Measurements from ENCODE around the gene SELENOO. TPM values are rescaled to one million over a fixed set of nuclear protein-coding genes. Genes with fewer than 3 reads are reported as not detected.
A peak's percentile ranks its signal among the peaks of the same experiment; 100 is the strongest.

The SELENOO gene, protein sequence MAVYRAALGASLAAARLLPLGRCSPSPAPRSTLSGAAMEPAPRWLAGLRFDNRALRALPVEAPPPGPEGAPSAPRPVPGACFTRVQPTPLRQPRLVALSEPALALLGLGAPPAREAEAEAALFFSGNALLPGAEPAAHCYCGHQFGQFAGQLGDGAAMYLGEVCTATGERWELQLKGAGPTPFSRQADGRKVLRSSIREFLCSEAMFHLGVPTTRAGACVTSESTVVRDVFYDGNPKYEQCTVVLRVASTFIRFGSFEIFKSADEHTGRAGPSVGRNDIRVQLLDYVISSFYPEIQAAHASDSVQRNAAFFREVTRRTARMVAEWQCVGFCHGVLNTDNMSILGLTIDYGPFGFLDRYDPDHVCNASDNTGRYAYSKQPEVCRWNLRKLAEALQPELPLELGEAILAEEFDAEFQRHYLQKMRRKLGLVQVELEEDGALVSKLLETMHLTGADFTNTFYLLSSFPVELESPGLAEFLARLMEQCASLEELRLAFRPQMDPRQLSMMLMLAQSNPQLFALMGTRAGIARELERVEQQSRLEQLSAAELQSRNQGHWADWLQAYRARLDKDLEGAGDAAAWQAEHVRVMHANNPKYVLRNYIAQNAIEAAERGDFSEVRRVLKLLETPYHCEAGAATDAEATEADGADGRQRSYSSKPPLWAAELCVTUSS
- total RNA-seq (2021): 27.0 to 29.8 TPM (median 28.8 TPM) in 3 replicates
- percentile 76 among the genes with signal in this experiment for Bru-seq, nascent RNA
- long read RNA-seq, experiment 1, transcript SELENOO-201 (9 exons, 2,315 nt): major isoform, 120 of 184 reads
- long read RNA-seq, experiment 1, partial matches to known transcripts: 14 of 184 reads
- long read RNA-seq, experiment 1, other reads (novel, unspliced or antisense): 50 of 184 reads
- long read RNA-seq, experiment 2, transcript SELENOO-201 (9 exons, 2,315 nt): major isoform, 12 of 38 reads
- long read RNA-seq, experiment 2, partial matches to known transcripts: 17 of 38 reads
- long read RNA-seq, experiment 2, other reads (novel, unspliced or antisense): 9 of 38 reads
- long read RNA-seq, experiment 3: 0 reads

- H3K4me3 Mint-ChIP-seq: peak within 1 kb of the TSS; percentile 71
- peak; percentile 89 for DNase-seq (ENCODE audit: low spot score)
- peak; percentile 76 for ATAC-seq
- ChIA-PET CTCF (interaction anchor here (1.0 kb wide), 2 partner anchors 8 to 37 kb away, joined by 3 to 4 read pairs; no protein-coding TSS in a partner anchor), POLR2A (no interaction called here)
- peaks cover 12% of the 10 kb centered on the region for H3K4me1 Mint-ChIP-seq
- H3K36me3 Mint-ChIP-seq: peaks cover 14% of the 10 kb centered on the region
- 0 out of 2 replicates have a peak, but pooled peaks have one; percentile 4 for TF ChIP-seq E2F1 (CRISPR knock-in tag; IDR thresholded peaks at IDR 0.05)
- 0 out of 2 replicates have a peak, but pooled peaks have one; percentile 37 for TF ChIP-seq JUN (CRISPR knock-in tag; IDR thresholded peaks at IDR 0.05)
- TF ChIP-seq ZNF281 (CRISPR knock-in tag; IDR thresholded peaks at IDR 0.05): peak; percentile 48; the same call in 1 of the 2 replicates
- TF ChIP-seq NFE2L1 (CRISPR knock-in tag; IDR thresholded peaks at IDR 0.05): no peak
- TF ChIP-seq TEAD4 (CRISPR knock-in tag; IDR thresholded peaks at IDR 0.05): no peak
- TF ChIP-seq SP1 (CRISPR knock-in tag; conservative IDR thresholded peaks at IDR 0.05): peak; percentile 58
- TF ChIP-seq ZNF396 (CRISPR knock-in tag; IDR thresholded peaks at IDR 0.05; ENCODE audit: borderline replicate concordance): no peak
- TF ChIP-seq, protein P1, sequence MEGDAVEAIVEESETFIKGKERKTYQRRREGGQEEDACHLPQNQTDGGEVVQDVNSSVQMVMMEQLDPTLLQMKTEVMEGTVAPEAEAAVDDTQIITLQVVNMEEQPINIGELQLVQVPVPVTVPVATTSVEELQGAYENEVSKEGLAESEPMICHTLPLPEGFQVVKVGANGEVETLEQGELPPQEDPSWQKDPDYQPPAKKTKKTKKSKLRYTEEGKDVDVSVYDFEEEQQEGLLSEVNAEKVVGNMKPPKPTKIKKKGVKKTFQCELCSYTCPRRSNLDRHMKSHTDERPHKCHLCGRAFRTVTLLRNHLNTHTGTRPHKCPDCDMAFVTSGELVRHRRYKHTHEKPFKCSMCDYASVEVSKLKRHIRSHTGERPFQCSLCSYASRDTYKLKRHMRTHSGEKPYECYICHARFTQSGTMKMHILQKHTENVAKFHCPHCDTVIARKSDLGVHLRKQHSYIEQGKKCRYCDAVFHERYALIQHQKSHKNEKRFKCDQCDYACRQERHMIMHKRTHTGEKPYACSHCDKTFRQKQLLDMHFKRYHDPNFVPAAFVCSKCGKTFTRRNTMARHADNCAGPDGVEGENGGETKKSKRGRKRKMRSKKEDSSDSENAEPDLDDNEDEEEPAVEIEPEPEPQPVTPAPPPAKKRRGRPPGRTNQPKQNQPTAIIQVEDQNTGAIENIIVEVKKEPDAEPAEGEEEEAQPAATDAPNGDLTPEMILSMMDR (IDR thresholded peaks at IDR 0.05): no peak
- no peak for TF ChIP-seq ESRRA (CRISPR knock-in tag; IDR thresholded peaks at IDR 0.05; ENCODE audit: borderline replicate concordance)
- no peak for TF ChIP-seq ZNF416 (CRISPR knock-in tag; IDR thresholded peaks at IDR 0.05)
- no peak; the same call in 1 of the 2 replicates for TF ChIP-seq MAX (CRISPR knock-in tag; IDR thresholded peaks at IDR 0.05)
- no peak for TF ChIP-seq ZNF425 (CRISPR knock-in tag; conservative IDR thresholded peaks at IDR 0.05)
- peak; percentile 87 for TF ChIP-seq NFYB (CRISPR knock-in tag; conservative IDR thresholded peaks at IDR 0.05; ENCODE audit: low read depth)
- 0 out of 2 replicates have a peak, but pooled peaks have one; percentile 60 for TF ChIP-seq ZNF232 (CRISPR knock-in tag; IDR thresholded peaks at IDR 0.05)
- peak; percentile 40; the same call in 1 of the 2 replicates for TF ChIP-seq ZNF423 (CRISPR knock-in tag; IDR thresholded peaks at IDR 0.05)
- TF ChIP-seq TEAD1 (CRISPR knock-in tag; IDR thresholded peaks at IDR 0.05): no peak
- TF ChIP-seq, protein P2, sequence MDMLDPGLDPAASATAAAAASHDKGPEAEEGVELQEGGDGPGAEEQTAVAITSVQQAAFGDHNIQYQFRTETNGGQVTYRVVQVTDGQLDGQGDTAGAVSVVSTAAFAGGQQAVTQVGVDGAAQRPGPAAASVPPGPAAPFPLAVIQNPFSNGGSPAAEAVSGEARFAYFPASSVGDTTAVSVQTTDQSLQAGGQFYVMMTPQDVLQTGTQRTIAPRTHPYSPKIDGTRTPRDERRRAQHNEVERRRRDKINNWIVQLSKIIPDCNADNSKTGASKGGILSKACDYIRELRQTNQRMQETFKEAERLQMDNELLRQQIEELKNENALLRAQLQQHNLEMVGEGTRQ (CRISPR knock-in tag; IDR thresholded peaks at IDR 0.05): peak; percentile 31
- H3K27me3 Mint-ChIP-seq (ENCODE audit: low read depth): no peaks in the 10 kb centered on the region
- H3K27ac Mint-ChIP-seq: no peak within 1 kb of the TSS
- peaks cover 4% of the 10 kb centered on the region; the same call in 1 of the 2 replicates for H3K9me3 Mint-ChIP-seq
Observed at GRCh38 chr22:50200461-50201190, at the start of gene SELENOO. SELENOO (plus strand) TSS chr22:50201011; CDS start chr22:50201037, 26 bp downstream.

All from WTC11 (cell line).